GM23338 (cell line): ENCODE results near the gene TEDC2. TPM values are rescaled to one million over a fixed set of nuclear protein-coding genes. Genes with fewer than 3 reads are reported as not detected.

Source experiments
- ATAC-seq: fragments of 200-7000 bp; cut with Tn5 transposase; 3 replicates; pipeline ENCODE4 v1.9.1; 2020
- DNase-seq: peaks from one replicate; pipeline ENCODE4 v3.0.0-alpha.2; 2015; ENCODE audit warnings: low spot score
- H2AFZ ChIP-seq: fragments of 200-600 bp; sonication (generic); 2 replicates; pipeline ENCODE4 v1.8.0; 2016; ENCODE audit warnings: antibody characterized with exemption, mild to moderate bottlenecking, moderate library complexity
- H3F3A ChIP-seq: fragments of 200-600 bp; sonication (generic); replicated peaks from 2 replicates; pipeline ENCODE4 v1.8.0; 2017; ENCODE audit warnings: antibody characterized with exemption, mixed run types, low read depth
- H3K27ac ChIP-seq: fragments of 200-600 bp; sonication (generic); 2 replicates; pipeline ENCODE4 v1.6.1; 2016; ENCODE audit warnings: low read depth
- H3K27me3 ChIP-seq: fragments of 200-600 bp; sonication (generic); 2 replicates; pipeline ENCODE4 v1.8.0; 2016; ENCODE audit warnings: mild to moderate bottlenecking, mixed run types, moderate library complexity; ENCODE audit not compliant: insufficient read depth
- H3K36me3 ChIP-seq: fragments of 200-600 bp; sonication (generic); 2 replicates; pipeline ENCODE4 v1.8.0; 2016; ENCODE audit warnings: mild to moderate bottlenecking; ENCODE audit not compliant: insufficient read depth
- H3K4me1 ChIP-seq: fragments of 200-600 bp; sonication (generic); 2 replicates; pipeline ENCODE4 v1.8.0; 2016; ENCODE audit warnings: mild to moderate bottlenecking, moderate library complexity; ENCODE audit not compliant: insufficient read depth
- H3K4me2 ChIP-seq: fragments of 200-600 bp; sonication (generic); 2 replicates; pipeline ENCODE4 v1.7.1; 2017; ENCODE audit warnings: mixed run types
- H3K4me3 ChIP-seq: fragments of 200-600 bp; sonication (generic); 2 replicates; pipeline ENCODE4 v1.6.1; 2016; ENCODE audit warnings: mixed run types
- H3K79me2 ChIP-seq: fragments of 200-600 bp; sonication (generic); replicated peaks from 2 replicates; pipeline ENCODE4 v1.8.0; 2017; ENCODE audit warnings: mild to moderate bottlenecking; ENCODE audit not compliant: insufficient read depth
- H3K9me2 ChIP-seq: fragments of 200-600 bp; sonication (generic); 2 replicates; pipeline ENCODE4 v1.8.0; 2017; ENCODE audit not compliant: insufficient read depth
- H4K20me1 ChIP-seq: fragments of 200-600 bp; sonication (generic); replicated peaks from 2 replicates; pipeline ENCODE4 v1.8.0; 2017; ENCODE audit warnings: mild to moderate bottlenecking; ENCODE audit not compliant: insufficient read depth
- H3K27ac Mint-ChIP-seq: 2 replicates; pipeline ENCODE4 v1.8.0; 2020; ENCODE audit warnings: inconsistent platforms, mild to moderate bottlenecking, moderate library complexity, mixed read lengths
- H3K27me3 Mint-ChIP-seq: 3 replicates; pipeline ENCODE4 v1.8.0; 2022; ENCODE audit warnings: low read depth, mild to moderate bottlenecking, moderate library complexity, mixed read lengths, inconsistent platforms; ENCODE audit not compliant: insufficient read depth, poor library complexity
- H3K36me3 Mint-ChIP-seq: 3 replicates; pipeline ENCODE4 v1.8.0; 2021; ENCODE audit warnings: low read depth, mild to moderate bottlenecking, inconsistent platforms, moderate library complexity, mixed read lengths
- H3K4me1 Mint-ChIP-seq: 3 replicates; pipeline ENCODE4 v1.8.0; 2020; ENCODE audit warnings: mild to moderate bottlenecking, inconsistent platforms, mixed read lengths
- H3K4me3 Mint-ChIP-seq: 3 replicates; pipeline ENCODE4 v1.8.0; 2021; ENCODE audit warnings: moderate library complexity, mild to moderate bottlenecking, inconsistent platforms, mixed read lengths
- H3K9me3 Mint-ChIP-seq: 3 replicates; pipeline ENCODE4 v1.8.0; 2020; ENCODE audit warnings: moderate library complexity, mild to moderate bottlenecking, inconsistent platforms, mixed read lengths
- CREB1 ChIP-seq: fragments of 250-450 bp; sonication (Bioruptor Pico); IDR thresholded peaks from 2 replicates; pipeline ENCODE4 v1.5.0; 2020; ENCODE audit warnings: low read depth, mild to moderate bottlenecking, moderate library complexity
- CTCF ChIP-seq, 2 experiments: fragments of 200-600 bp in 1 of 2; sonication (generic) in 1 of 2; conservative IDR thresholded peaks; 2 replicates each; pipeline versions ENCODE4 v1.5.1 to v1.6.1; 2016 to 2017; ENCODE audit warnings: antibody characterized with exemption in 2 of 2, low read depth in 2 of 2, mild to moderate bottlenecking in 2 of 2, moderate library complexity in 1 of 2
- EZH2 ChIP-seq: fragments of 200-600 bp; sonication (generic); IDR thresholded peaks from one replicate; pipeline ENCODE4 v1.8.0; 2017; ENCODE audit warnings: antibody characterized with exemption, mild to moderate bottlenecking, low read depth; ENCODE audit not compliant: unreplicated experiment
- EZH2phosphoT487 ChIP-seq: fragments of 200-600 bp; sonication (generic); IDR thresholded peaks from one replicate; pipeline ENCODE4 v1.8.1; 2018; ENCODE audit warnings: antibody characterized with exemption; ENCODE audit not compliant: unreplicated experiment
- JUNB ChIP-seq: IDR thresholded peaks from one replicate; pipeline ENCODE4 v1.6.1; 2016; ENCODE audit warnings: antibody characterized with exemption; ENCODE audit not compliant: unreplicated experiment
- NANOG ChIP-seq: IDR thresholded peaks from 2 replicates; pipeline ENCODE4 v1.6.1; 2016; ENCODE audit warnings: antibody characterized with exemption, borderline replicate concordance
- REST ChIP-seq: IDR thresholded peaks from one replicate; pipeline ENCODE4 v1.6.1; 2018; ENCODE audit warnings: antibody characterized with exemption; ENCODE audit not compliant: unreplicated experiment
- STAT1 ChIP-seq: IDR thresholded peaks from one replicate; pipeline ENCODE4 v1.6.1; 2016; ENCODE audit warnings: antibody characterized with exemption; ENCODE audit not compliant: unreplicated experiment
- ZNF114 ChIP-seq: fragments of 250-450 bp; sonication (Bioruptor Pico); IDR thresholded peaks from 2 replicates; pipeline ENCODE4 v1.5.0; 2020; ENCODE audit warnings: mild to moderate bottlenecking, moderate library complexity
- ZNF331 ChIP-seq: fragments of 250-450 bp; sonication (Bioruptor Pico); IDR thresholded peaks from 2 replicates; pipeline ENCODE4 v1.5.0; 2020; ENCODE audit warnings: low read depth, mild to moderate bottlenecking, moderate library complexity
- ZNF462 ChIP-seq: fragments of 250-450 bp; sonication (Bioruptor Pico); IDR thresholded peaks from 2 replicates; pipeline ENCODE4 v1.5.0; 2020; ENCODE audit warnings: mild to moderate bottlenecking, moderate library complexity
- polyA plus RNA-seq: library from polyadenylated mRNA; unstranded; fragments of >200 nt; fragmentation: Nextera tagmentation; extraction: Ambion mirVana; gene quantifications from 2 replicates; pipeline ENCODE4 v1.2.1, GENCODE V29; 2016
- total RNA-seq: library from RNA; depleted of rRNA; stranded (reverse); fragments of >200 nt; shearing (Covaris generic); gene quantifications from 2 replicates; pipeline ENCODE4 v1.2.3, GENCODE V29; 2014

Gene TEDC2
- total and polyA plus RNA-seq, 2 experiments from 2014 or later: 50.6 to 98.9 TPM

- TF ChIP-seq CTCF (conservative IDR thresholded peaks at IDR 0.05; ENCODE audit: low read depth in 2 of 2): no peak
- no peak for TF ChIP-seq EZH2phosphoT487
- TF ChIP-seq CREB1 (CRISPR knock-in tag): no peak
- TF ChIP-seq STAT1: no peak
- no peak for TF ChIP-seq NANOG
- no peak for TF ChIP-seq REST
- no peak for TF ChIP-seq ZNF331 (CRISPR knock-in tag)
These were observed 2.3 kb downstream of the TEDC2 start (continued) for GRCh38 chr16:2462031-2462866.

GRCh38 chr16:2464333-2464732 is 4.4 kb downstream of the TEDC2 start:
- no peaks in the 10 kb centered on the region for H3K9me3 Mint-ChIP-seq
- no peaks in the 10 kb centered on the region; the same call in 1 of the 2 replicates for H4K20me1 ChIP-seq
- no peak overlapping the region for H3K4me3 Mint-ChIP-seq
- no peak overlapping the region for H3K27ac ChIP-seq
- H3K79me2 ChIP-seq: peaks cover 12% of the 10 kb centered on the region
- ATAC-seq (no peak), DNase-seq (no peak)
- peaks cover 24% of the 10 kb centered on the region for H3F3A ChIP-seq
- no peak overlapping the region for H3K4me2 ChIP-seq
- peaks cover 14% of the 10 kb centered on the region for H3K4me1 ChIP-seq
- H3K36me3 ChIP-seq: no peaks in the 10 kb centered on the region
- H3K36me3 Mint-ChIP-seq: peaks cover 10% of the 10 kb centered on the region
- H3K4me1 Mint-ChIP-seq: peaks cover 6% of the 10 kb centered on the region
- H3K27me3 Mint-ChIP-seq: peaks cover 22% of the 10 kb centered on the region
- no peak overlapping the region for H3K27ac Mint-ChIP-seq
- H3K9me2 ChIP-seq: no peaks in the 10 kb centered on the region
- peaks cover 14% of the 10 kb centered on the region for H3K27me3 ChIP-seq
- H2AFZ ChIP-seq: no peak overlapping the region
- no peak overlapping the region for H3K4me3 ChIP-seq
- no peak for TF ChIP-seq ZNF462 (CRISPR knock-in tag)
- TF ChIP-seq EZH2: no peak
- no peak for TF ChIP-seq ZNF114 (CRISPR knock-in tag)
- TF ChIP-seq STAT1: no peak
- no peak for TF ChIP-seq JUNB
